ENCODE results near the gene PBX1.

GRCh38 chr1:164760569-164760968, 201.6 kb downstream of the PBX1 start:
- TF ChIP-seq EP300 (IDR thresholded peaks at IDR 0.05) (no peak), CTCF (IDR thresholded peaks at IDR 0.05) (no peak), POLR2AphosphoS5 (IDR thresholded peaks at IDR 0.05) (no peak)
